CD4-positive, alpha-beta T cell treated with Interleukin-4 for 4 hours (primary cell): ENCODE data around the gene LSP1.

Source experiments
- DNase-seq: peaks from one replicate; pipeline ENCODE4 v3.0.0-alpha.2; 2020

Gene LSP1

DNA sequence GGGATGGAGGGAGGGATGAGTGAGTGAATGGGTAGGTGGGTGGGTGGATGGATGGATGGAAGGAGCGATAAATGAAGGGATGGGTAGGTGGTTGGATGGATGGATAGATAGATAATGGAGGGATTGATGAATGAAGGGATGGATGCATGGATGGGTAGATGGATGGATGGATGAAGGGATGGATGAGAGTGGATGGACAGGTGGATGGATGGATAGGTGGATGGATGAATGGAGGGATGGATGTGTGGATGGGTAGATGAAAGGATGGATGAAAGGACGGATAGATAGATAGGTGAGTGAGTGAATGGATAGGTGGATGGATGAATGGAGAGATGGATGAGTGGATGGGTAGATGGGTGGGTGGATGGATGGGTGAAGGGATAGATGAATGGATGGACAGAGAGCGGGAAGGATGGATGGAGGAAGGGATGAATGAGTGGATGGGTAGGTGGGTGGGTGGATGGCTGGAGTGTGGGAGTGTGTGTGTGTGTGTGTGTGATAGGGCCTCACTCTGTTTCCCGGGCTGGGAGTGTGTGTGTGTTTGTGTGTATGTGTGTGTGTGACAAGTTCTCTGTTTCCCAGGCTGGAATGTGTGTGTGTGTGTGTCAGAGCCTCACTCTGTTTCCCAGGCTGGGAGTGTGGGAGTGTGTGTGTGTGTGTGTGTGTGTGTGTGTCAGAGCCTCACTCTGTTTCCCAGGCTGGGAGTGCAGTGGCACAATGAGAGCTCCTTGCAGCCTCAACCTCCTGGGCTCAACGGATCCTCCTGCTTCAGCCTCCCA is 40.9 kb downstream of the LSP1 start:
- DNase-seq = no peak

DNA sequence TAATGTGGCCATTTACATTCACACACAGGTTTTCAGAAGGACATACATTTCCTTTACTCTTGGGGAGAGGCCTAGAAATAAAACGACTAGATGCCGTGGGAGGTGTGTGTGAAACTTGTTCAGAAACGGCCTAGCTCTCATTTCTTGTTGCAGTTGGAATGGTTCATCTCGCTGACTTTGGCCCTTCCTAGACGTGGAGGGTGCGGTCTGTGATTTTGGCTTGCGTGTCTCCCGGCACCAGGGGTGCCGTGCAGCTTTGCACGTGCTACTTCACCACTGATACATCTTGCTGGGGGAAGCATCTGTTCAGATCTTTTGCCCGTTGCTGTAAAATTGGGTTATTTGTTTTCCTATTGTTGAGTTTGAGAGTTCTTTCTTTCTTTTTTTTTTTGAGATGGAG is 41.9 kb downstream of the LSP1 start:
- DNase-seq = no peak

DNA sequence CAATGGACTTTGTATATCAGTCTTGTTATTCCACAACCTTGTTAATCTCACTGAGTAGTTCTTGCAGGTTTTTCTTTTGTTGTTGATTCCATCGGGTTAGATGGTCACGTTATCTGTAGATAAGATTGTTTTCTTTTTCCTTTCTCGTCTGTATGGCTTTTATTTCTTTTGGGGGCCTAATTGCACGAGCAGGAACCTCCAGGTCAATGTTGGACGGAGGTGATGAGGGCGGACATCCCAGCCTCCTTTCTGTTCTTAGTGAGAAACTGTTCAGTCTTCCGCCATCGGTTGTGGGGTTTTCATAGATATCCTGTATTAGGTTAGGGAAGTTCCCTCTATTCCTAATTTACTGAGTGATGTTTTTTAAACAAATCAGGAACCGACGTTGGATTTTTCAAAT is 43.6 kb downstream of the LSP1 start:
- DNase-seq = no peak

DNA sequence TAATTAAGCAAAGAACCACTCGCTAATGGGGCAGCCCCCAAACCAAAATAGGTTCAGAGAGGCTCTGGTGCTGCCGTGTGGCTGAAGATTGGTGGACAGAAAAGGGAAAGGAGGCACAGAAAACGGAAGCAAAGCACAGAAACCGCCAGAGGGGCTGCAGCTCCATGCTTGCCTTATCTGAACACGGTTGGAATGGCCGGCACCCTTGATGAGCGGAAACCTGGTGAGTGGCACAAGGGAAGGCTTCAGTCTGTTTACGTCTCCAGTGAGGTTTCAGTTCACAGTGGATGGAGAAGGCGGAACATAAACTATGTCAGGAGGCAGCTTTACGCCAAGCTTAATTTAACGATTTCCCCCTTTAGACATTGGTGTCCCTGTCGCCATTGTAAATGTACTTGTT is 44.0 kb downstream of the LSP1 start:
- DNase-seq = no peak

DNA sequence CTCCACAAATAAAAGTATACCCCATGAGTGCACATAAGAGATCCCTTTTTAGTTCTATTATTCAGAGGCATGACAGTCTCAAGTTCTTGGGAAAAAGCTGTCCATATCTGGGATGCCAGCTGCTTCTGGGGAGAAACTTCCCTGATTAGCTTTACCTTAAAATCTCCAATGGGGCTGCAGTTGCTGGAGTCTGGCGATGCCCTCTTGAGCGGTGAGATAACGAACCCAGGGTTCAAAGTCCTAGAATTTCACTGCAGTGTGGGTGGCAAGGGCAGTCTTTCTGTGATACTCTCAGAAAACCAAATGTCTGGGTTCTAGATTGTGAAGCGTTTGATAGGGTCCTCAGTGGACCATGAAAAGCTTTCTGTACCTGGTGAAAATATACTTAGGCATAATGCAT is 46.2 kb downstream of the LSP1 start:
- DNase-seq = no peak

DNA sequence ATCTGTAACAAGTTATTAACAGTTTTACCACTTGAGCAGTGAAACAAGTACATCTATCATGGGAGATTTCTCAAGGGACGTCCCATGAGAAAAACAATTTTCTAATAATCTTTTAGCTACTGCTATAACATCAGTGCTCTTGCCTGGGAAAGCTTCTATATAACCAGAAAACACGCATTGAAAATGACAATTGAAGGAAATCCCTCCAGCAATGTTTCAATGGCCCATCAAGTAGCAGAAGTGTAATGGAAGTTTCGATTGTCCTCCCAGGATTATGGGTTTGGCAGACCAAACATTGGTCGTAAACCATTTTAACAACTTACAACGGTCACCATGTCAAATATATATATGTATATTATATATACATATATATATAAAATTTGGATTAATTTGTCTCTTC is 46.8 kb downstream of the LSP1 start:
- no peak for DNase-seq

DNA sequence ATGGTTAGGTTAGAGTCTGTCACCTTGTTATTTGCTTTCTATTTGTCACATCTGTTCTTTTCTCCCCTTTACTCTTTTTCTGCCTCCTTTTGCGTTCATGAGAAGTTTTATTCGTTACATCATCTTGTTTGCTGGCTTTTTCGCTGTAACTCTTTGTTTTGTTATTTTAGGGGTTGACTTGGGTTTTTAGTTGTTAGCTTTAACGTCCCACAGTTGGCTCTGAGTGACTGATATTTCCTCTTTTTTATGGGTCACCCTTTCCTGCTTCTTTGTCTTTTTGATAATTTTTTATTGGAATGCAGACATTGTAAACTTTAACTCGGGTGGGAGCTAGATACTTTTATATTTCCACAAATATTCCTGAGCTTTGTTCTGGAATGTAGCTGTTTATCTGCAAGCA is 53.3 kb downstream of the LSP1 start:
- DNase-seq = no peak

DNA sequence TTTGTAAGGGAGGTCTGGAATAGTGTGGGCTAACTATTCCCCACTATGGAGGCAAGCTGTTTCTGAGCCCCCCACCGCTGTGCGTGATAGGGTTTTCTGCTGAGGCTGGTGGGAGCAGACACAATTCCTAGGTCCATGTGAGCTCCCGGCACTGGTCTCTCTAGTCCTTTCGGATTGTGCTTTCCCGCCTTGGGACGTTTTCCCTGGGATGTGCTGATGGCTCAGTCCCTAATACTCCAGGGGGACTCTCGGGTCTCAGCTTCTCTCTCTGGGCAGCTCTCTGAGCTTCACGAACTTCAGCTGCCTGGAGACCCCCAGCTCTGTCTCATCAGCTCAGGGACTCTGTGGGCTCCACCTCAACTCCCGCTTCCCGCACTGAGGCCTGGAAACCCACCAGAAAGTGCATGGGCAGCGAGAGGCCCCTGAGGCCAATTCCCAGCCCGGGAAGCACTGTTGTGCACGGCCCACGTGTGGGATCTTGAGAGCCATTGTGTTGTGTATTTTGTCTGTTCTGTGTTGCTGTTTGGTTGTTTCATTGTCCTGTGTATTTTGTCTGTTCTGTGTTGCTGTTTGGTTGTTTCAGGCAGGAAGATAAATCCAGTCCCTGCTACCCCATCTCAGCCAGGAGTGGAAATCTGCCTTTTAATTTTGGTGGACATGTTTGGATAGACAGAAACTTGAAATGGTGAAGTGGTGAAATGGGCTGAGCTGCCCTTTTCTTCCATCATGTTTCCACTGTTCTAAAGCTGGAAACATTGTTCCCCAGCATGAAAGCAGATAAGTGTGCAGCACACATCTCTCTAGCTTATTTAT is 53.9 kb downstream of the LSP1 start:
- DNase-seq = no peak

DNA sequence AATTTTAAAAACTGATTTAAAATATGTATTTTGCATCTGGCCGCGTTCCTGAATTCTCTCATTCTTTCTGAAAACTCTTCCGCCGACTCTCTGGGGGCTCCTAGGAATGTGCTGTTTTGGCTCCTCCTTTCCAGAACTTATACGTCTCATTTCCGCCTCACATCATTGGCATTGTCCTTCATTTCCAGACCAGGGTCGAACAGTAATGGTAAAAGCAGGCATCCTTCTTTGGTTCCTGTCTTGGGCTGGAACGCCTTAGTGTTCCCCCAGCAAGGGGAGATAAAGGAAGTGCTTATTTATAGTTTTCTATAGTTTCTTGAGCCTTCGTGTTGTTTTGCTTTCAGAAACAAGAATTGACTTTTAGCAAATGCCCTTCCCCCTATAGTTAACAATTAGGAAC is 55.7 kb downstream of the LSP1 start:
- no peak for DNase-seq

DNA sequence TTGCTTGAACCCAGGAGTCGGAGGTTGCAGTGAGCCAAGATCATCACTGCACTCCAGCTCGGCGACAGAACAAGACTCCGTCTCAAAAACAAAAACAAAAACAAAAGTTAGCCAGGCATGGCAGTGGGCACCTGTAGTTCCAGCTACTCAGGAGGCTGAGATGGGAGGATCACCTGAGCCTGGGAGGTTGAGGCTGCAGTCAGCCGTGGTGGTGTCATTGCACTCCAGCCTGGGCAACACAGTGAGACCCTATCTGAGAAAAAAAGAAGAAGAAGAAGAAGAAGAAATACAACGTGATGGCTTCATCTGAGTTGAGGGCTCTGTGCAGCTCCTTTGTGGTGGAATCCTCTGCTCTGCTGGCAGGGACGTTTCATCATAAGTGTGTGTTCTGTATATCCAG is 56.6 kb downstream of the LSP1 start:
- no peak for DNase-seq

DNA sequence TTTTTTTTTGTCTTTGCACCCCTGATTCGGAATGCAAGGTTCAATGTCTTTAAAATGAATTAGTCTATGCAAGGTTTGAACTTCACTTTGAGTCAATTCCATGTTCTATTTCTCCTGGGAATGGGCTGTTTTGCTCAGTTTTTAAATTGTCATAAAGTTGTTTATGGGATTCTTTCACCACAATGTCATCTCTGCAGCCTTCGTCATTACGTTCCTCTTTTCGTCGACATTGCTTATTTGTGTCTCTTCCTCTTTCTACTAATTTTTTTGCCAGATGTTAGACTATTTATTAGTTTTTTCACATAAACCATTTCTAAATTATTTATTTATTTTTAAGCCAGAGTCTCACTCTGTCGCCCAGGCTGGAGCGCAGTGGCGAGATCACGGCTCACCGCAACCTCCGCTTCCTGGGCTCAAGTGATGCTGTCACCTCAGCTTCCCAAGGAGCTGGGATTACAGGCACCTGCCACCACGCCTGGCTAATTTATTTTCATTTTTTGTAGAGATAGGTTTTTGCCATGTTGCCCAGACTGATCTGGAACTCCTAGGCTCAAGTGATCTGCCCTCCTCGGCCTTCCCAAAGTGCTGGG is 59.5 kb downstream of the LSP1 start:
- no peak for DNase-seq

DNA sequence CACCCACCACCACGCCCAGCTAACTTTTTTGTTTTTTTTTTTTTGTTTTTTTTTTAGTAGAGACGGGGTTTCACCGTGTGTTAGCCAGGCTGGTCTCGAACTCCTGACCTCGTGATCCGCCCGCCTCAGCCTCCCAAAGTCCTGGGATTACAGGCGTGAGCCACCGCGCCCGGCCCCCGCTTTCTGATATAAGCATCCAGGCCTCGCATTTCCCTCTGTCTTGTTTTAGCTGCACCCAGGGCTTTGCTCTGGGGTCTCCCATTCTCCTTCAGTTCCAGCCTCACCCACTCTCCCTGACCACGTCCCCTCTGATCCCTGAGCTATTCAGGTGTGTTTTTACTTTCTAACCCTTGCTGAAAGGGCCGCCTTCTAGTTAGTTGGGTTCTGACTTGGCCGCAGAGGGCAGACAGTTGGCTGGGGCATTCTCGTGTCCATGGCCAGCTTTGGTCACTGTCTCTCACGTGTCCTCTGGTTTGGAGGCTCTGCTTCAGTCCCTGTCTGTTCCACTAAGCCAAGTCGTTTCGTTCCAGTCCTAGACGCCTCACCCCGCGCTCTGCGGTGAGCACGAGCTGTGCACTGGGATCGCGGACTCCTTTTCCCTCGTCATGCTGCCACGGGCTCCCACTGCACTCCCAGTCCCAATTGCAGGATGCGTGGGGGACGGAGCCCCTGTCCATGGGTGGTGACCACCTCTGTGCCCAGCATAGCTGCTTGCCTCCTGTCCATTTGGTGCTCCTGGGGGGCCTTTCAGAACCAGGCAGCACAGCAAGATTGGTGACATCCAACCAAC is 60.6 kb downstream of the LSP1 start:
- DNase-seq = no peak

DNA sequence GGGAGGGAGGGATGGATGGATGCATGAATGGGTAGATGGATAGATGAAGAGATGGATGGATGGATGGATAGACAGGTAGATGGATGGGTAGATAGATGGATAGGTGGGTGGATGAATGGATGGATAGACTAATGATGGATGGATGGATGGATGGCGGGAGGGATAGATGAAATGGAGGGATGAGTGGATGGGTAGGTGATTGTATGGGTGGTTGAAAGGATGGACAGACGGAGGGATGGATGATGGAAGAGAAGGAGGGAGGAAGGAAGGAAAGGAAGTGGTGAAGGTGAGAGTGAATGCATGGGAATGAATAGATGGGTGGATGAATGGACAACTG is 62.9 kb downstream of the LSP1 start:
- DNase-seq = no peak

DNA sequence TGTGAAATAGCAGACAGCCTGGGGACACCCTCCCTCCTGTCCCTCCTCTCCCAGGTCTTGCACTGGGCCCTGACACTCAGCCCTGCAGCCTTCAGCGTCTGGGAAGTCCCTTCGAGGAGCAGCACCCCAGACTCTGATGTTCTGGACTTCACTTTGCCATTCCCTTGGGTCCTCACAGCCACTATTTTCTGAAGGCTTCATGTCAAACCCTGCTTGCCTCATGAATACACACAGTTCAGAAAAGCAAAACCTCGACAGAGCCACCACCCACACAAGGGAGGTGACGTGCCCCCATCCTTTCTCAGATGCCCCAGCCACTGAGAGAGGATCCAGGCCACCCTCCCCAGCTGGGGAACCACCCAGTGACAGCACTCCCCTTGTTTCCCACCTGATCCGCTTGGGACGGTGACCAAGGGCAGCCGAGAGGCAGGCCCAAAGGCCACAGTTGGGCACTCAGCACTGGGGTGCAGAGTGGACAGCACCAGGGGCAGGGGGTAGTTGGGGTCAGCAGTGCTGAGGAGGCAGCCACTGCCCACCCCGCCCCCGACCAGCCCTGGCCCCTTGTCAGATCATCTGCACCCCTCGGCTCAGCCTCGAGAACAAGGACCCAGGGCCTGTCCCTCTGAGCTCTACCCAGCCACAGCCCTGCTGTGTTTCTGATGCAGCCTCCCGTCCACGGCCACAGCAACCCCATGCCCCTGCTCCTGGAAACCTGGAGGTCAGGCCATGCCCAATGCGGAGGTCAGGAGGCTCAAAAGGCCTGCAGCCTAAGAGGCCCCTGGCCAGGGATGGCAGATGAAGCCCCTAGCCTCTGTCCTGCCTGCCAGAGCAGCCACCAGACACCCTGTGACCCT is 63.5 kb downstream of the LSP1 start:
- DNase-seq = no peak

DNA sequence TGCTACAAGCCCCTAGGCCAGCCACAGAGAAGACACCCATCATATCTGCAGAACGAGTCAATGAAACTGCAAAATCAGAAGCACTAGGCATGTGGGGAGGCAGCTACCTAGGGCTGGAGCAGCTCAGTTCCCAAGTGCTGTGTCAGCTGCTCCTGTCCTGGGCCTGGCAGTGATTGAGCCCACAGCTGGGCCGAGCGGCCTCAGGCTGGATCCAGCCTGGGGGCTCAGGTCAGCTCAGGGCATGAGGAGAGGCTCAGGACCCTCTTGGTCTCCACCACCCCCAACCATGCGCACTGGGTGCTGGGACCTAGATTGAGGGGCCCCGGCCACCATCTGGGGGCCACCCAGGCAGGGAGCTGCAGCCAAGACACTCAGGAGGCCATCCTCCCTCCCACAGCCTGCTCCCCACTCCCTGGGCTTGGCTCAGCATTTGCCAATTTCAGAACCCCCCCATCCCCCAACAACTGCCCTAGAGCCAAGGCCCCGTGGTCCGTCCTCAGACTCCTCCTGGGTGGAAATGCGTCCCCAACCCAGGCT is 64.2 kb downstream of the LSP1 start:
- no peak for DNase-seq

DNA sequence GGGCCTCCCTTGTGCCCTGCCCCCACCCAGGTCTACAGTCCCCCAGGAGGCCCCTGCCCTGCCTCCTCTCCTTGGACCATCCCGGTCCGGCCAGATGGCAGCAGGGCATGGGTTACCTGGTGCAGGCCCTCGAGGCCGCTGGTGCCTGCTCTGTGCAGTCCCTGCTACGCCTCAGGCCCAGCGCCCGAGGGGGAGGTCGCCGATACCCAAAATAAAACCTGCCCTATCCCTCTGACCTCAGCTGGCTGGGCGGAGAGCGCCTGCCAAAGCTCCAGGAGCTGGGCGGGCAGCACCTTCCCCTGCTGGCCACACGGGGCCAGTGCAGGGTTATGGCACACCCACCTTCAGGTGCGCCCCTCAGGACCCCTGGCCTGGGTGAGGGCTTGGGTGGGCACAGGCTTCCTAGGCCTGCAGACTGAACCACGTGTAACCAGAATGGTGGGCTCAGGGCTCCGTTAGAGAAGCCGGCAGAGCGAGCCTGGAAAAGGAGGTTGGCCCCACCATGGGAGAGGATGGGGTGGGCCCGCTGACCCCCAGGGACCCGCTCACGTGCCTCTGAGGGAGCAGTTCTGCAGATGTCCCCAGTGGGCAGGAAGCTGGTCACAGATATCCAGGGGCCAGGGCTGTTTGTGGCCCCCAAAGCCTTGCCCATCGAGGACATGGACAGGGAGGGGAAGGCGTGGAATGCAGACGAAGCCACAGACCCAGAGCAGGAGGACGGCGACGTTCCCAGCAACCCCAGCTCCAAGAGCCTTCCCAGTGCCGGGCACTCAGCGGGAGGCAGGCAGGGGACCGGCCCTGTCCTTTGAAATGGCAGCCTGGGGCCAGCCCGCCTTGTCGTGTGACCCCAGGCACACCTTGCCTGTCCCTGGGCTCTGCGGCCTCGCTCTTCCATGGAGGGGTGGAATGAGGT is 64.9 kb downstream of the LSP1 start:
- DNase-seq = no peak

DNA sequence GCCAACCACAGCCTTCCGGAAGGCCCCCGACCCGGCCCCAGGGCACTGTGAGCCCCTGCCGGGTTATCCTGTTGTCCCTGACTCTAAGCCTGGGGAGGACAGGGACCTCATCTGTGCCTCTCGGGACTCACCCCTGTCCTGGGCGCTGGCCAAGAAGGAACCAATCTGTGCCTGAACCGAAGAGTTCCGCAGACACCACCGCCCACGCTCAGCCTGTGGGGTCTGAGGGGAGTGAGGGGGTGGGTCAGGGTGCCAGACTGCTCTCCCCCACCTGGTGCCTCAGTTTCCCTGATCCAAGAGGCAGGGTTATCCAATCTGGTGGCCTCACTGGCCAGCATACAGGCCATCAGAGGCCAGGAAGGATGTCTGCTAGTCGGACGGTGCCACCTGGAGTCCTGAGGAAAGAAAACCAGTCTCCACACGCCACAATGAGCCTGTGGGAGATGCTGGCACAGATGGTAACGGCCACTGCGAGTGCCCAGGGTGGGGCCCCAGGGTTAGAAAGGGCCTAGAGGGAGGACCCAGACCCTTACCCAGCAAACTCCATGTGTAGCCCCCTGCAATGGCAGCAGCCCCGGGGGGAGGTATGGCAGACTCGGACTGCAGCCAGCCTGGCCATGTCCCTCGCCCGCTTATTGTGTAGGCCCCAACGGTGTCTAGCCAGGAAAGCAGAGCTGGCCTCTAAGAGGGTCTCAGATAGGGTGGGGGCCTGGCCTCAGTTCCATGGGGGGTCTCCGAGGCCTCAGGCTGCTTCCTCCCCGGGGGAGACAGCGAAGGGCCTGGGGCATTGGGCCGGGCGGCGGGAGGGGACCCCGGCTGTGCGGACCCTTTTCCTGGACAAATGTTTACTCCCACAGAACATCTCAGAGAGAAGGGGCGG is 65.8 kb downstream of the LSP1 start:
- no peak for DNase-seq

DNA sequence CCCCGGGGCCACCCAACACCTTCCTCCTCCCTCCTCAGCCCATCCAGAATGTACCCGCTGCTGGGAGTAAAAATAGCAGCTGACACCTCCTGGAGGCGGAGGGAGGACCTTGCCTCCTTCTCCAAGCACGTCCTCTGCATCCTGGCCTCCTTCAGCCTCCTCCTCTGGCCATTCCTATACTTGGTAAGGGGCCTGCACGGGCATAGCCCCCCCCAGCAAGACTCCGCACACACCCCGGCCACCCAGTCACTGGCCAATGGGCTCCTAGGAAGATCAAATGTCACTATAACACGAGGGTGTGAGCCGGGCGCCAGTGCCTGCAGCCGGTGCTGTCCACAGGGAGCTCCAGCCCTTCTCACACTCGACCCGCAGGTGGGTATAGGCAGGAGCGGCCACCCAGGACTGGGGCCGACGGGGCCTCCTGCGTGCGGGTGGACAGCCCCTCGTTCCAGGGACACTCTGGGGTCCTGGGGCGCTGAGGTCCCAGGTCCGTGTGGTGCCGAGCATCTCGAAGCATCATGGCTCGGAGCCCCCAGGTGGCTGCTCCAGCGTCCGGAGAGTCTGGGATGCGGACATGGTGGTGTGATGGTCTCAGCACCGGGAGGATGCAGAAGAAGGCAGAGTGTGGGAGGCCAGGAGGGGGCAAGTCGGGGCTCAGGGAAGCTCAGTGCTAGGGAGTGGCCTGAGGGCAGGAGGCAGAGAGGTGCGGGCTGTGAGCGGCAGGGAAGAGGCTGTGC is 66.7 kb downstream of the LSP1 start, which contains the start of gene TNNT3:
Gene TNNT3 (plus strand): TSS at position 313 of the 737 bp plus-strand sequence. CDS start 3,172 bp downstream, outside the sequence.
- DNase-seq = no peak
